ENCODE results near the gene IKZF5. TPM values are rescaled to one million over a fixed set of nuclear protein-coding genes. Genes with fewer than 3 reads are reported as not detected.

Gene IKZF5
- total RNA-seq, 1 experiment from 2014 or later, result 10.4 TPM

DNA sequence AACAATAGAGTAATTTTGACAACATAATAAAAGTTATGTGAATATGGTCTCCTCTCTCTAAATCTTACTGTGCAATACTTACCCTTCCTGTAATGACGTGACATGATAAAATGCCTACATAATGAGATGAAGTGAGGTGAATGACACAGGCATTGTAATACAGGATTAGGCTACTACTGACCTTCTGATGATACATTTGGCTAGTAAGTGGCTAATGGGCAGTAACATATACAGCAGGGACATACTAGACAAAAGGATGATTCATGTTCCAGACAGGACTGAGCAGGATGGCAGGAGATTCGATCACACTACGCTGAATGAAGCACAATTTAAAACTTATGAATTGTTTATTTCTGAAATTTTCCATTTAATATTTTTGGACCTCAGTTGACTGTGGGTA, 59.3 kb downstream of the IKZF5 start:
- no peak for DNase-seq
- intact Hi-C loops (cut with micrococcal nuclease; ENCODE audit: unreplicated experiment), result no loop called here
- ChIA-PET POLR2A (no interaction called here), CTCF (no interaction called here)
- Mint-ChIP-seq H3K36me3 (ENCODE audit: insufficient read depth, unreplicated experiment) (peaks cover 24% of the 10 kb centered on the region), H3K4me1 (ENCODE audit: low read depth, unreplicated experiment) (no peaks in the 10 kb centered on the region), H3K4me3 (ENCODE audit: unreplicated experiment) (no peak overlapping the region), H3K27me3 (ENCODE audit: insufficient read depth, unreplicated experiment) (no peaks in the 10 kb centered on the region), H3K27ac (ENCODE audit: unreplicated experiment) (no peak overlapping the region), H3K9me3 (ENCODE audit: unreplicated experiment) (no peaks in the 10 kb centered on the region)
- Histone ChIP-seq H3K9me3 (no peaks in the 10 kb centered on the region), H3K4me3 (ENCODE audit: low read depth, low read length) (no peak overlapping the region), H3K4me1 (0 out of 2 replicates have a peak, but pooled peaks cover 5% of the 10 kb centered on the region), H3K36me3 (ENCODE audit: control insufficient read depth, insufficient read depth, low read length) (no peaks in the 10 kb centered on the region), H3K27me3 (replicated peaks; ENCODE audit: control insufficient read depth, insufficient read depth, low read length) (no peaks in the 10 kb centered on the region)
- no TSS peak for BruUV-seq (replicated peaks)
- TF ChIP-seq, protein P1, sequence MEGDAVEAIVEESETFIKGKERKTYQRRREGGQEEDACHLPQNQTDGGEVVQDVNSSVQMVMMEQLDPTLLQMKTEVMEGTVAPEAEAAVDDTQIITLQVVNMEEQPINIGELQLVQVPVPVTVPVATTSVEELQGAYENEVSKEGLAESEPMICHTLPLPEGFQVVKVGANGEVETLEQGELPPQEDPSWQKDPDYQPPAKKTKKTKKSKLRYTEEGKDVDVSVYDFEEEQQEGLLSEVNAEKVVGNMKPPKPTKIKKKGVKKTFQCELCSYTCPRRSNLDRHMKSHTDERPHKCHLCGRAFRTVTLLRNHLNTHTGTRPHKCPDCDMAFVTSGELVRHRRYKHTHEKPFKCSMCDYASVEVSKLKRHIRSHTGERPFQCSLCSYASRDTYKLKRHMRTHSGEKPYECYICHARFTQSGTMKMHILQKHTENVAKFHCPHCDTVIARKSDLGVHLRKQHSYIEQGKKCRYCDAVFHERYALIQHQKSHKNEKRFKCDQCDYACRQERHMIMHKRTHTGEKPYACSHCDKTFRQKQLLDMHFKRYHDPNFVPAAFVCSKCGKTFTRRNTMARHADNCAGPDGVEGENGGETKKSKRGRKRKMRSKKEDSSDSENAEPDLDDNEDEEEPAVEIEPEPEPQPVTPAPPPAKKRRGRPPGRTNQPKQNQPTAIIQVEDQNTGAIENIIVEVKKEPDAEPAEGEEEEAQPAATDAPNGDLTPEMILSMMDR (IDR thresholded peaks at IDR 0.05; ENCODE audit: insufficient read depth in 1 of 2, low read depth in 1 of 2, low read length in 1 of 2, severe bottlenecking in 1 of 2, unreplicated experiment in 1 of 2), result no peak

Other genes starting within 250 kb of the IKZF5 start
- 2.1 and 2.2 TPM in 2 replicates for gene CUZD1, start 162.9 kb downstream of the IKZF5 start, total RNA-seq (2022)
- gene FAM24B, start 129.2 kb downstream of the IKZF5 start, total RNA-seq (2022), result 17.7 and 19.0 TPM in 2 replicates
- not detected in 2 replicates for gene FAM24A, start 98.2 kb downstream of the IKZF5 start, total RNA-seq (2022)
- 8.7 and 11.7 TPM in 2 replicates for gene C10orf88, start 54.6 kb downstream of the IKZF5 start, total RNA-seq (2022)
- gene PSTK, start 28.4 kb downstream of the IKZF5 start, total RNA-seq (2022), result 8.2 and 9.1 TPM in 2 replicates
- gene ACADSB, start 211 bp upstream of the IKZF5 start, total RNA-seq (2022), result 23.5 and 25.3 TPM in 2 replicates
- gene HMX3, start 127.2 kb upstream of the IKZF5 start, total RNA-seq (2022), result not detected in 2 replicates
- 1.4 and 1.7 TPM in 2 replicates for gene HMX2, start 139.3 kb upstream of the IKZF5 start, total RNA-seq (2022)
- gene BUB3, start 145.6 kb upstream of the IKZF5 start, total RNA-seq (2022), result 129 and 141 TPM in 2 replicates